A375 (cell line): ENCODE measurements around the gene TLR1. TPM values are rescaled to one million over a fixed set of nuclear protein-coding genes. Genes with fewer than 3 reads are reported as not detected.

Experiments
- small RNA-seq: library from RNA; depleted of rRNA; stranded (forward); fragments of <200 nt; gene quantifications from one replicate; pipeline ENCODE3, GENCODE V24; 2014
- total RNA-seq: library from RNA; depleted of rRNA; stranded (reverse); fragments of >200 nt; shearing (Covaris generic); gene quantifications from 2 replicates; pipeline ENCODE4 v1.2.3, GENCODE V29; 2014; rRNA removed

The TLR1 gene
- total RNA-seq = 0.49 and 0.56 TPM in 2 replicates

GRCh38 chr4:38804654-38805295, at the start of gene TLR1:
Gene TLR1, minus strand, starts transcription at chr4:38804791. Its CDS starts 5,960 bp downstream, at chr4:38798831.

DNA sequence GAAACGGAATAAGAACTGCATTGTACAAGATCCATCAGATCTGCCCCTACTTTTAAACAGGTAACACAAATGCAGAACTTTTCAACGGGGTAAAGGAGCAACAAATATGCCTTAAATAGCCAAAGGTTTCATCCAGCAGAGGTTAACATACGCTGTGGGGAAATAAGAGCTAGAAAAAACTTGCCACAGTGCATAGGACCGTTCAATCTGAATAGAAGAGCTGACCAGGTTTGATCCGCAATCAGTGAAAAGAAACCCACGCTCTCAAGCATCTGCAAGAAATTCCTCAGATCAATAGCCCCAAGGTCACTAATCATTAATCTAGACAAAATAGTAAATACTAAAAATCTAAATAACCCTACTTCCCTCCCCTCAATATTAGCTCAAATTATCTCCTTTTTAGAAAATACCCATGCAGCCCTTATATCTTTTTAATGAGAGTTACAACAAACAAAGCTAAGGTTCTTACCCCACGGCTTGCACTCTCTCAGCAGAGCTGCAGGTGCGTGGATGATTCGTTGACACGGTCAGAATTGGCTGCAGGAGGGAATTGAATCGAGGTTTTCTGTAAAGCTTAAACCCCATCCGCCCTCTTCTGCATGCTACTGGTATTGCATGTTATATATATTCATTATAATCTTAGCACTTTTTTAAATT, 22.0 kb downstream of the TLR1 start, which contains the start of gene TLR10:
Gene TLR10, minus strand, starts transcription at position 539 of the 657 bp plus-strand sequence. CDS start 7,400 bp downstream, outside the sequence.

Small RNA genes within 50 kb of the gene (small RNA-seq; reads per million reads assigned to genes)
- gene RNA5SP158 = not detected

Other genes starting within 250 kb of the TLR1 start
- gene KLF3, start 140.6 kb downstream of the TLR1 start, total RNA-seq = 11.9 and 12.2 TPM in 2 replicates
- gene TLR10, start 21.8 kb downstream of the TLR1 start, total RNA-seq = 0.05 TPM in 1 of 2 replicates, not detected in the other
- 3.0 and 3.6 TPM in 2 replicates for gene TLR6, start 52.0 kb upstream of the TLR1 start, total RNA-seq
- gene FAM114A1, start 63.0 kb upstream of the TLR1 start, total RNA-seq = 37.8 and 42.3 TPM in 2 replicates
- 2.7 and 5.9 TPM in 2 replicates for gene TMEM156, start 227.6 kb upstream of the TLR1 start, total RNA-seq